Hepatocyte (in vitro differentiated cells): ENCODE measurements around the gene HIC2.
"Not testable (repeated sequence)": the region's sequence is repeated elsewhere in the genome, so short reads cannot be mapped to it uniquely, and the experiment has no call there.

Experiments used
- CTCF ChIP-seq: fragments of 200-600 bp; sonication (generic); IDR thresholded peaks from 2 replicates; pipeline ENCODE4 v1.5.1; 2016; ENCODE audit warnings: antibody characterized with exemption, mild to moderate bottlenecking; ENCODE audit not compliant: poor library complexity
- EZH2 ChIP-seq: fragments of 200-600 bp; sonication (generic); IDR thresholded peaks from 2 replicates; pipeline ENCODE4 v1.6.1; 2016; ENCODE audit warnings: antibody characterized with exemption, mild to moderate bottlenecking, borderline replicate concordance
- EZH2phosphoT487 ChIP-seq: fragments of 200-600 bp; sonication (generic); IDR thresholded peaks from one replicate; pipeline ENCODE4 v1.6.1; 2018; ENCODE audit warnings: antibody characterized with exemption, mild to moderate bottlenecking, low read depth, moderate library complexity; ENCODE audit not compliant: unreplicated experiment, severe bottlenecking

GRCh38 chr22:21401197-21401969 is 15.8 kb upstream of the HIC2 start:
- TF ChIP-seq CTCF, EZH2phosphoT487, EZH2: not testable (repeated sequence)
